Measurements from ENCODE around the gene C16orf46.
A peak's percentile ranks its signal among the peaks of the same experiment; 100 is the strongest.
"Not testable (repeated sequence)": the region's sequence is repeated elsewhere in the genome, so short reads cannot be mapped to it uniquely, and the experiment has no call there.

Gene C16orf46

DNA sequence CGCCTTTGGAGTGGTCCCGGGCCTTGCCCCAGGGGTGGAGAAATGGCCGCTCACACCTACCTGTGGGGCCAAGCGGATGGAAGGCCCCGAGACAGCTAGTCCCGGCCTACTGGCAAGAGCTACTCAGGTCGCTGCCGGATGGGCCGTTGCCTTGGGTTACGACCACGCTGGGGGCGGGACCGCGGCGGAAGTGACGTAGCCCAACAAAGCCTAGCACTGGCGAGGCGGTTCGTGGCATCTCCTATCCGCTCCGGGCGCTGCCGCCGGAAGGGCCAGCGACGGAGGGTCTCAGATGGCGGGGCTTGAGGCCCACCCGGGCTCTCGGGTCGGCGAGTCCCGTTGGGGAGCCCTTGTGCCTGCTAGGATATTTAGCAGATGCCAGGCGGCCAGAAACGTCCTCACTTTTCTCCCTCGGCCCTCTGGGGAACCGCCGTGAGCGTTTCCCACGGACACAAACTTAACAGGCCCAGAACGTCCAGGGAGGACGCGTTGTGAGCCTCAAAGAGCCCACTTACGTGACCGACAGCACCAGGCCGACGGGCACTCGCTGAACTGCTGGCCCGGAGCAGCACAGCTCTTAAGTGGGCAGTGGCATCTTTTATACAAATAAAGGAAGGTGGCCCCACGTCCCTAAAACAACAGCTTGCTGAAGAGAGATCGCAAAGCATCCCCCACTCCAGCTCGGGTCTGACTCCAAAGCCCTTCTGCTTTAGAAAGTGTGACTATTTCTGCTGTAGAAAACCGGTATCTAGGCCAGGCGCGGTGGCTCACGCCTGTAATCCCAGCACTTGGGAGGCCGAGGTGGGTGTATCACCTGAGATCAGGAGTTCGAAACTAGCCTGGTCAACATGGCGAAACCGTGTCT is at the start of gene C16orf46:
Gene C16orf46, minus strand, starts transcription at position 163 of the 865 bp plus-strand sequence. CDS start 13,283 bp downstream, outside the sequence.
- DNase-seq = peak; percentile 100

DNA sequence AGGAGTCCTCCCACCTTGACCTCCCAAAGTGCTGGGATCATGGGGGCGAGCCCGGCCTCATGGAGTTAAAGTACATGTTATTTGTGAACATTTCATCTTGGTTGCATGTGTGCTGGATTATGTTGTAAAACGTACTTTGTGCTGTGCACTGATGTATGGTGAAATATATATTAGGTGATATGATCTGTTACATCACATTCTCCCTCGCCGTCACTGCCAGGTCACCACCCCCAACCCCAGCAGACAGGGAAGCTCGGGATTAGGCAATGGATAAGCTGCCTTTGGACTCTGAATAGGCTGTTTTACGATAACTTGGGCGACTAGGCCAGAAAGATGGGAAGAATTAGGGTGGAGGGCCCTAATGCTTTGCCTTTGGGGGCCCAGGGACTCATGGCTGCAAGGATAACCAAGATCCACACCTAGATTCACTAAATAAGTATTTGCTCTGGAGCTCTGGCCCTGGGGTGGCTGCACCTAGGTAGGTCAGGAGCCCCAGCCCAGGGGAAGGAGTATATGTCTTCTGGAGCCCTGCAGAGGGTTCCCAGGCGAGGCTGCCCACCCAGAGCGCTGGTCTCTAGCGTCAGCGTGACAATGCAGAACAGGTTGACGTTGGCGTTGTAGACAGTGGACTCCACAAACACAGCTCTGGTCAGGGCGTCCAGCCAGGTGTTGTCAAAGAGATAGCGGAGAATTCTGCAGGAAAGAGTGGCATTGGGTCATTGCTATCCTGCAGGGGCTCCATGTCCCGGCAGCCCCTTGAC is 46.2 kb upstream of the C16orf46 start:
- no peak for DNase-seq

DNA sequence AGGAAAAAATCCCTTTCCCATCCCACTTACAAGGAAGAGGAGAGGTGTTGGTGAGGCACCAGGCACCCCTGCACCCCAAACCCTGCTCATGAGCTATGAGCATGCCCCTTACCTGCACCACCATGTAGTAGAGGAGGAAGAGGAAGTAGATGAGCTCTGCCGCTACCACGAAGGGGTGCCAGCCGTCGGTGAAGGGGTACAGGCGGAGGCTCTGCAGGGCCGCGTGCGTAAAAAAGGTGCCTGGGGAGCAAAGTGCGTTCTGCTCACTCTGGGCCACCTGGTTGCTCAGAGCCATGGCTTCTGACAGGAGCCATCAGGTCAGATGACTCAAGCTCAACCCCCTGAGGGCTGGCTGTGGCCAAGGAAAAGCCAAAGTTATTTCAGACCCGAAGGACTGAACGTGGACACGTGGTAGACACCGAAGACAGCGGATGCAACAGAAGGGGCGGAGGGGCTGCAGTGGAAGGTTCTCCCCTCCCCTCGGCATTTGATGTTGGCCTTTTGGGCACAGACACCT is 44.5 kb upstream of the C16orf46 start:
- no peak for DNase-seq

GRCh38 chr16:81117436-81117835 is 40.4 kb upstream of the C16orf46 start:
- no peak for DNase-seq

GRCh38 chr16:81116285-81116684 is 39.2 kb upstream of the C16orf46 start:
- no peak for DNase-seq

DNA sequence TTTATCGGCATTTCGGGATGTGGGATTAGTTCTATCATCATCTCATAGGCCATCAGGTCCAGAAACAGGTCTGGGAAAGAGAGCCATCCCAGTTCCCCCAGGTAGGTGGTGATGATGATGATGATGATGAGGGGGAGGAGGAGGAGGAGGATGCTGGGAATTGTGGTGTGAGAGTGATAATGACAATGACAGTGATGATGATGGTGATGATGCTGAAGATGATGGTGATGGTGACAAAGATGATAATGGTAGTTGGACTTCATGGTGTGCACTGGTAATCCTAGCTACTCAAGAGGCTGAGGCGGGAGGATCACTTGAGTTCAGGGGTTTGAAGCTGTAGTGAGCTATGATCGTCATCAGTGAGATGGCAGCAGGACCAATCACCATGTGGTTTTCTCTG is 35.4 kb upstream of the C16orf46 start:
- no peak for DNase-seq

DNA sequence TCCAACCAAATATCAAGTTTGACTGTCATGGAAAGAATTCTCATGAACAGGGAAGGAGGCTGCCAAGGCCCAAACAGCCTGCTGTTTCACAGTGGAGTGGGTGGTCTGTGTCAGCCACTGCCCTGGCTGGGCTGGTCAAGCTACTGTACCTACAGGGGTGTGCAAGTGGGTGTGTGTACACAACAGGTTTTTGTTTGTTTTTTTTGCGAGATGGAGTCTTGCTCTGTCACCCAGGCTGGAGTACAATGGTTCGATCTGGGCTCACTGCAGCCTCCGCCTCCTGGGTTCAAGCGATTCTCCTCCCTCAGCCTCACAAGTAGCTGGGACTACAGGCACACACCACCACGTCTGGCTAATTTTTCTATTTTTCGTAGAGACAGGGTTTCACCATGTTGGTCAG is 32.2 kb upstream of the C16orf46 start:
- not testable (repeated sequence) for DNase-seq

GRCh38 chr16:81107511-81107910 is 30.5 kb upstream of the C16orf46 start:
- no peak for DNase-seq

GRCh38 chr16:81106826-81107503 is 29.9 kb upstream of the C16orf46 start:
- no peak for DNase-seq

DNA sequence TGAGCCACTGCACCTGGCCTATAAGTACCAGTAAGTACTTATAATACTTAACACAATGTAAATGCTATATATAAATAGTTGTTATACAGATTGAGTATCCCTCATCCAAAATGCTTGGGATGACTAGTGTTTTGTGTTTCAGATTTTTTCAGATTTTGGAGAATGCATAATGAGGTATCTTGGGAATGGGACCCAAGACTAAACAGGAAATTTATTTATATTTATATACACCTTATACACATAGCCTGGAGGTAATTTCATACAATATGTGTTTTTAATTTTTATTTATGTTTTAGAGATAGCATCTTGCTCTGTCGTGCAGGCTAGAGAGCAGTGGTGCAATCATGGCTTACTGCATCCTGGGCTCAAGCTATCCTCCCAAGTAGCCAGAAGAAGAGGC is 28.9 kb upstream of the C16orf46 start:
- DNase-seq = no peak

GRCh38 chr16:81101702-81102101 is 24.7 kb upstream of the C16orf46 start:
- no peak for DNase-seq

DNA sequence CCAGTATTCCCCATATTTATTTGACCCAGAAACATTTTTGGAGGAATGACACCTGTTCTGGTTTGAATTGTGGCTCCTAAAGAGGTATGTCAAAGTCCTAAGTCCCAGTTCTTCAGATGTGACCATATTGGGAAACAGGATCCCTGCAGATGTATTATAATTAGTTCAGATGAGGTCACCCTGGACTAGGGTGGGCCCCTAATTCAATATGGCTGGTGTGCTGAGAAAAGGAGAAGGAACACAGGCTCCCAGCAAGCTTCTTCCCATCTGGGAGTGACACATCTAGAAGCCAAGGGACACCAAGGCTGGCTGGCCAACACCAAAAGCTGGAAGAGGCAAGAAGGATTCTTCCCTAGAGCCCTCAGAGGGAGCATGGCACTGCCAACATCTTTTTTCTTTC is 22.9 kb upstream of the C16orf46 start:
- no peak for DNase-seq

- no peak for DNase-seq
These were observed 20.2 kb upstream of the C16orf46 start for GRCh38 chr16:81097230-81097629.

GRCh38 chr16:81096715-81097208 is 19.7 kb upstream of the C16orf46 start:
- no peak for DNase-seq

GRCh38 chr16:81095953-81096714 is 19.1 kb upstream of the C16orf46 start, which contains the start of gene GCSH:
GCSH (minus strand) TSS chr16:81096395; CDS start chr16:81096278, 117 bp downstream.
- DNase-seq = peak; percentile 98

DNA sequence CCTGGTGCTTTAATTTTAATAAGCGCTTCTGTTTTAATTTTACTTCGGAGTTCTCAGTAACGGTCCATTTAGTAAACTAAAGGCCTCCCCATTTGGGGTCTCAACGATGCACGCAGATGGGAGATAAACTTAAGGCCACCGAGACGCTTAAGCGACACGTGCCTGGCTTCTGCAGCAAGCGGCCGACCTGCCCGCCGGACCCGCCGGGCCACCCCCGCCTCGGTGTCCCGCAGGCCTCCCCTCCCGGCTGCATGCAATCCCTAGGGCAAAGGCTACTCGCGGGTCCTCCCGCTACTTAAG is 18.6 kb upstream of the C16orf46 start:
- DNase-seq = no peak

- DNase-seq = no peak
These were observed 17.8 kb upstream of the C16orf46 start for GRCh38 chr16:81094771-81095251.

DNA sequence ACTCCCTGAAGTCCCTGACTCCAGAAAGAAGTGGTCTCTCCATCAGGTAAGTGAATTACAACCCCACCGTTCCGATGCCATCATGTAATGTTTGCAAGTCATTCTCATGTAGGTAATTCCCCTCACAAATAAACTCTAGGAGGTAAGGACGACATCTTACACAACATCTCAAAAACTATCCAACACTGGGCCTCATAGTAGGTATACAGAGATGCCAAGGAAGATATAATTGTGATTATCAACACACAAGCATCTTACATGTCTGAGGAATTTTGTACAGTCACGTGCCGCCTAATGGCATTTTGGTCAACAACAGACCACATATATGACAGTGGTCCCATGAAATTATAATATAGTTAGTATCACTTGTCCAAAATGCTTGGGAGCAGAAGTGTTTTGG is 11.8 kb upstream of the C16orf46 start:
- no peak for DNase-seq

- no peak for DNase-seq
These were observed 4.0 kb upstream of the C16orf46 start for GRCh38 chr16:81081014-81081413.

- no peak for DNase-seq
These were observed 3.2 kb upstream of the C16orf46 start for GRCh38 chr16:81080233-81080632.

- peak; percentile 99 for DNase-seq
These were observed 417 bp downstream of the C16orf46 start for GRCh38 chr16:81076566-81077075.
